DOHH2 (cell line): ENCODE measurements around the gene CDKAL1.

Source experiments
- CTCF ChIP-seq: fragments of 200-600 bp; sonication (generic); IDR thresholded peaks from one replicate; pipeline ENCODE4 v1.5.1; 2014; ENCODE audit warnings: antibody characterized with exemption, mild to moderate bottlenecking, low read depth, low read length; ENCODE audit not compliant: poor library complexity, severe bottlenecking
- EZH2phosphoT487 ChIP-seq: fragments of 200-600 bp; sonication (generic); IDR thresholded peaks from 2 replicates; pipeline ENCODE4 v1.6.1; 2017; ENCODE audit warnings: borderline replicate concordance, mild to moderate bottlenecking, antibody characterized with exemption, low read length, moderate library complexity, mixed read lengths

DNA sequence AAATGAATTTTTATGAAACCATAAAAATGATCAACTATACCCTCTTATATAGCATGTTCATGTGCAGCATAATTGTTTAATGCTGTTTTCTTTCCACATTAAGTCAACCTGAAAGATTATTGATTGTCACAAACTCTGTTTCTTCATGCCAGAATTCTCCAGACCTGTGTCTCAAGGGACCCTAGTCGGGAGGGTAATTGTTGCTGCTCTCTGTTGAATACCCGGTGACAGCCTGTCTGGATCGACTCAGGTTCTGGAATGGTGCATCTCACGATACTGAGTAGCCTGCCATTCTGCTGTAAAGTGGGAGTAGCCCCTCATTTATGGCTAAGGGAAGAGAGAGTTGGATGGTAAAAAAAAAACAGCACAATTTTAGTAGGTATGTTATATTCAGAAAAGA is 609.4 kb downstream of the CDKAL1 start:
- no peak for TF ChIP-seq CTCF
- no peak for TF ChIP-seq EZH2phosphoT487
